VCaP (cell line): ENCODE data around the gene DPF3.

Experiments
- H3K27ac ChIP-seq: fragments of 450-650 bp; 2 replicates; pipeline ENCODE4 v1.5.1; 2017
- TF ChIP-seq, protein P1 (sequence below): fragments of 450-650 bp; conservative IDR thresholded peaks from 2 replicates; pipeline ENCODE4 v1.5.1; 2017; ENCODE audit warnings: mild to moderate bottlenecking, moderate library complexity

Gene DPF3

DNA sequence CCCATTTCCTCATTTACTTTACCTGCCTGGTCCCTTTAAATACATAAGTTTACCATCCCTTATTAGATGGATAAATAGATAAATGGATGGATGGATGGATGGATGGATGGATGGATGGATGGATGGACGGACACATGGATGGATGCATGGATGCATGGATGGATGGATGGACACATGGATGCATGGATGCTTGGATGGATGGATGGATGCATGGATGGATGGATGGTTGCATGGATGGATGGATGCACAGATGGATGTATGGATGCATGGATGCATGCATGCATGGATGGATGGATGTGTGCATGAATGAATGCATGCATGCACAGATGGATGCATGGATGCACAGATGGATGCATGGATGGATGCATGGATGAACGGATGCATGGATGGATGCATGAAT lies 93.6 kb downstream of the DPF3 start:
- H3K27ac ChIP-seq: no peak overlapping the region
- TF ChIP-seq, protein P1, sequence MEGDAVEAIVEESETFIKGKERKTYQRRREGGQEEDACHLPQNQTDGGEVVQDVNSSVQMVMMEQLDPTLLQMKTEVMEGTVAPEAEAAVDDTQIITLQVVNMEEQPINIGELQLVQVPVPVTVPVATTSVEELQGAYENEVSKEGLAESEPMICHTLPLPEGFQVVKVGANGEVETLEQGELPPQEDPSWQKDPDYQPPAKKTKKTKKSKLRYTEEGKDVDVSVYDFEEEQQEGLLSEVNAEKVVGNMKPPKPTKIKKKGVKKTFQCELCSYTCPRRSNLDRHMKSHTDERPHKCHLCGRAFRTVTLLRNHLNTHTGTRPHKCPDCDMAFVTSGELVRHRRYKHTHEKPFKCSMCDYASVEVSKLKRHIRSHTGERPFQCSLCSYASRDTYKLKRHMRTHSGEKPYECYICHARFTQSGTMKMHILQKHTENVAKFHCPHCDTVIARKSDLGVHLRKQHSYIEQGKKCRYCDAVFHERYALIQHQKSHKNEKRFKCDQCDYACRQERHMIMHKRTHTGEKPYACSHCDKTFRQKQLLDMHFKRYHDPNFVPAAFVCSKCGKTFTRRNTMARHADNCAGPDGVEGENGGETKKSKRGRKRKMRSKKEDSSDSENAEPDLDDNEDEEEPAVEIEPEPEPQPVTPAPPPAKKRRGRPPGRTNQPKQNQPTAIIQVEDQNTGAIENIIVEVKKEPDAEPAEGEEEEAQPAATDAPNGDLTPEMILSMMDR: no peak

DNA sequence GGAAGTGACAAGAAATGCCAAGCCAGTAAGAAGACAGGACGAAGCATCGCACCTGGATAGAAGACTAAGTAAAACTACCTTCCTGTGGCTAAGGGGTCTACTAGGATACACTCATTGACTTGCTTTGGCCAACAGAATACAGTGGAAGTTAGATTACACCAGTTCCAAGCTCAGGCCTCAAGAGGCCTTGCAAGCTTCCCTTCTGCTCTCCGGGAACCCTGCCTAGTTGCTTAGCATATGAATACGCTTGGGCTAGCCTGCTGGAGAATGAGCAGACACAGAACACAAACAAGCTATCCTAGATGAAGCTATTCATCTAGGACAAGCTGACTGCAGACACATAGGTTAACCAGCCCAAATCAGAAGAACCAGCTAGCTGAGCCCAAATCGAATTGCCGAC lies 97.0 kb downstream of the DPF3 start:
- H3K27ac ChIP-seq: no peak overlapping the region
- TF ChIP-seq, protein P1: no peak

DNA sequence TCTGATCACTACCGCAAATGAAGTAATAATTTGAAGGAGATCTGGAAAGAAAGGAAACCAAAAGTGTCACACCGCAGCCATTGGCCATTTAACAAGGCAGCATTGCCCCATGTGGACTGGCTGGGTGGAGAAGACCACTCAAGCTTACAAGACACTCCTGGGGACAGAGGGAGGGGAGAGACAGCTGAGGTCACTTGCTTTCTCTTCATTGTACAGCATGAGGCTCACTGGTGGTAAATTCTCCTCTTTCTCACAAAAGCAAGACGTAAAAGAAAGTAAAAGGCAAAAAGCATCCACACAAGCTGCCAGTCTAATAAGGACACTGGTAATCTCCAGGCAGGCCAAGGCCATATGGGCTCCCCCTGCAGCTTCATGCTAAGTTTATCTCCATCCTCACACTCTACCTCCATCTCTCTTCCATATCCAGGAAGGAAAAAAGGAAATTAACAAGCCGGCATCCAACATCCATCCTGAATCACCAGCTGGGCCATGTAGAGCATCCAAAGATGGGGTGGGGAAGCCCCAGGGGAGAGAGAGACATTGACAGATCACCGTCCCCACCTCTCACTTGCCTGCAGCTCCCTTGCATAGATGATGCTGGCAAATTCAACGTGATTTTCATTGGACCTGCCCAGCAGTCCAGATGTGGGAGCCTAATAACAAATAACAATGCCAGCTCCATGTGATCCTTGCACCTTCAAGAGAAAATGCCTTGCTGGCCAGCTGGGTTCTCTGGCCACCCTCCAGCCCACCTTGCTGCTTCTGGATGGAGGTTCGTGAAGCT lies 100.6 kb downstream of the DPF3 start:
- TF ChIP-seq, protein P1: no peak
- H3K27ac ChIP-seq: no peak overlapping the region

DNA sequence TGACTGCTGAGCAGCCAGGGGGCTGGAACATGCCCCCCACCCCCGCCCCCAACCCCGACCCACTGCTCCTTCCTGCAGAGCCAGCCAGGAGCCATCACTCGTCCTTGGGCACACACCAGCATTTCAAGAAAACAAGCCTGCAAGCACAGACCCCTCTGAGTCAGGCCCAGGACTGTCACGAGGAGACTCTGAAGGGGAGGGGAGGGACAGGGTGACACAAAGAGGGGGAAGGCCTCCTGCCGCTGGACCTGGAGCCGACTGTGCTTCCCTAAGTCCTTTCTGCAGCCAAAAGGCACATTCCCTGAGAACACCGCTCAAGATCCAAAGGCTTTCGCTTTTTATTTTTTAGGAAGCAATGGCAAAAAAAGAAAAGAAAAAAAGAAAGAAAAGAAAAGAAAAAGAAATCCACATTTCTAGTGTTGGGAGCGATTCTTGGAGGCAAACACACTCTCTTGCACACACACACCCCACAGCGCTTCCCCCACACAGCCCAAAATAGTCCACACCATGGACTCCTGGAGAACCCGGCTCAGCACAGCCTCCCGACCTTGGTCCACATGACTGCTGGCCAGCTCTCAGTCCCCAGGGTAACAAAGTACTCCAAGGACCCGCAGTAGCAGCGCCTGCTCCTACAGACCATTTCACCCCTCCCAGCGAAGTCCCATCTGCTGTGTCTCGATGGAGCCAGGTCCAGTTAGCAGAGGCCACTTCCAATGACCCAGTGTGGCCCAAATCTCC lies 101.7 kb downstream of the DPF3 start:
- no peak overlapping the region for H3K27ac ChIP-seq
- TF ChIP-seq, protein P1: no peak

DNA sequence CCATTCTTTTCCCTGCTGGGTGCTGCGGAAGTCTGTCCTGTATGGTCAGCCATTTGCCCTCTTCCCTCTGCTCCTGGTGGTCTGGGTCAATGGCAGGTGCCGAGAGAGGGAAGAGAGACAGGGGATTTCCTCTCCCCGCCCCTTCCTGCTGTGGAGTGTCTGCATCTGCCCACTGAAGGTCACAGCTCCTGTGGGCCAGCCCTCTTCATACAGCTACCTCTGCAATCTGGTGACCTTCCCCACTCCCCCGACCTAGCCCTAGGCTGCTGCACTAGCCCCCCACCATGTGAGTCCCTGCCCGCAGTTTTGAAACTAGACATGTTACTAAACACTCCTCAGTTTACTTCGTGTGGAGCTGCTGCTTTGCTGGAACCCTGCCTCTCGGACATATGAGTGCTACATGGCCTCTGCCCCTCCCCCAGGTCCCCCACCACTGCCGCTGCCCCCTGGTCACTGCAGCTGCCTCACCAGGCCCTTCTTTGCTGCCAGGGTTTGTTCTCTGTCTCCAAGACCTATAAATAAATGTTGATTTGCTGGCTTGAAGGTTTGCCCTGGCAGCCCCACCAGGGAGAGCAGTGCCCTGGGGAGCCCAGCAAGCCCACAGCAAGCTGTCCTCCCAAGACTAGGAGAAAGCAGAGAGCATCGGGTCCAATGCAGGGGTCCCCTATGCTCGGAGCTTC lies 102.9 kb downstream of the DPF3 start:
- no peak overlapping the region for H3K27ac ChIP-seq
- TF ChIP-seq, protein P1: no peak

DNA sequence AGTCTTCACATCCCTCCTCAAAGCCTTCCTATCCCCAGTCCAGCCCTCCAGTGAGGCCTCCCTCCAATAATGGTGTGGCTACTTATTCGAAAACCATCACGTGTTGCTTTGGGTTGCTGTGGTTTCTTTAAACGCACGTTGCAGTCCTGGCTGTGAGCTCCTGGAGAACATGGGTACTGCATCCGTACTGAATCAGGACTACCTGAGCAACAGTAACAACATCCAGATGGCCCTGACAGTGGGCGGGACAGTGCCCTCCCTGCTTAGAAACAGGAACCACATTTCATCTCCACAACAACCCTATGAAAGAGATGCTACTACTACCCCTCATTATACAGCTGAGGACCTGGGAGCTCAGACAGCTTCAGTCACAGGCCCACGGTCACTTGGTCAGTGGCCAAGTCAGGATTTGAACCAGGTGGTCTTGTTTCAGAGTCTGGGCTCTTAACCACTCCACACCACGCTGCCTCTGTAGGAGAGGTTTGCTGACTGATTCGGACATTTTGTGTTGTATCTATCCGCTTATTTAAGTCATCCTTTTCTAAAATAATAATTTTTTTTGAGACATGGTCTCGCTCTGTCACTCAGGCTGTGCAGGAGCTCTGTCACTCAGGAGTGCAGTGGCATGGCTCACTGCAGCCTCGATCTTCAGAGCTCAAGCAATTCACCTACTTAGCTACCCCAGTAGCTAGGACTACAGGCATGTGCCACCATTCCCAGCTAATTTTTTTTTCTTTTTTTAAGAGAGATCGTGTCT lies 104.8 kb downstream of the DPF3 start:
- no peak overlapping the region for H3K27ac ChIP-seq
- TF ChIP-seq, protein P1: no peak
